T-helper 9 cell (primary cell): ENCODE results near the gene NFIA.
"Not testable (repeated sequence)": the region's sequence is repeated elsewhere in the genome, so short reads cannot be mapped to it uniquely, and the experiment has no call there.

ENCODE experiments used
- DNase-seq: peaks from one replicate; pipeline ENCODE4 v3.0.0-alpha.2; 2020

The NFIA gene

GRCh38 chr1:61254634-61255357 lies 172.4 kb downstream of the NFIA start:
- DNase-seq = no peak

DNA sequence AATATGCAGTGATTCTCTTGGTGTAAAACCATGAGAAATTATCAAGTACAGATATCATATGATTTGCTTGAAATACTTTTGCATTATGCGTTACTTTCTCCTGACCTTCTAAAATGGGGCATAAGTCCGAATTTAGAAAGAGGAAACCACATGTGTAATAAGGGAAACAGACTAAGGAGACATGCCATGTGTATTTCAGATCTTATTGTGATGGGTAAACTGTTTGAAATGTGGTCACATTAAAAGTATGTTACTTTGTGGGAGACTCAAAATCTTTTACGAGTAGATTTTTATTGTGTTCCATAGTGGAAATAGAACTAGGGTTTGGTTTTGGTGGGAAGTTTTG lies 173.0 kb downstream of the NFIA start:
- DNase-seq = no peak

- DNase-seq = no peak
These were observed 177.2 kb downstream of the NFIA start for GRCh38 chr1:61259379-61260148.

GRCh38 chr1:61260171-61260570 lies 177.8 kb downstream of the NFIA start:
- no peak for DNase-seq

GRCh38 chr1:61261595-61261994 lies 179.2 kb downstream of the NFIA start:
- no peak for DNase-seq

DNA sequence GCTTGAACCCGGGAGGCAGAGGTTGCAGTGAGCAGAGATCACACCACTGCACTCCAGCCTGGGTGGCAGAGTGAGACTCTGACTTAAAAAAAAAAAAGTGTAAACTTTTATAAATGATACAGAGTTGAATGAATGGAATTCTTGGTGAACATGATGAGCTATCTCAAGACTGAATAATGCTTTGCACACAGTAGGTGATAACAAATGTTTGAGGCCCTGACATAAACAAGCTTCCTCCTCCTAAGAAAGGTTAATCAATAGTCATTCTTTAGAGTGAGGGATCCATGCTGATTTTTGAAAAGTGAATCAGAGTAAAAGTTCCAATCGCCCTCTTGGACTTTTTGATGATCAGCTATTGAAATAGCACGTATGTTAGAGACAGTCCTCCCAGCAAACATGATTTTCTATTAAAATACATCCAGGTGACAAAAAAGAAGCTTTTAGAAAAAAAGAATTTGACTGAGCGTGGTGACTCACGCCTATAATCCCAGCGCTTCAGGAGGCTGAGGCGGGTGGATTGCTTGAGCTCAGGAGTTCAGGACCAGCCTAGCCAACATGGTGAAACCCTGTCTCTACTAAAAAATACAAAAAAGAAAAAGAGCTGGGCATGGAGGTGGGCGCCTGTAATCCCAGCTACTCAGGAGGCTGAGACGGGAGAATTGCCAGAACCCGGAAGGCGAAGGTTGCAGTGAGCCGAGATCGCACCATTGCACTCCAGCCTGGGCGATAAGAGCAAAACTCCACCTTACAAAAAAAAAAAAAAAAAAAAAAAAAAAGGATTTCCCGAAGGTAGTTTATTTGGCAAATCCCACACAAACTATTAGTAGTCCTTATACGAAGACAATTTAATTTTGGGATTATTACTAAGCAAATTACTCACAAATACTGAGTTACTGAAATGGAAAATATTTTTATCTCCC lies 181.8 kb downstream of the NFIA start:
- DNase-seq = no peak

DNA sequence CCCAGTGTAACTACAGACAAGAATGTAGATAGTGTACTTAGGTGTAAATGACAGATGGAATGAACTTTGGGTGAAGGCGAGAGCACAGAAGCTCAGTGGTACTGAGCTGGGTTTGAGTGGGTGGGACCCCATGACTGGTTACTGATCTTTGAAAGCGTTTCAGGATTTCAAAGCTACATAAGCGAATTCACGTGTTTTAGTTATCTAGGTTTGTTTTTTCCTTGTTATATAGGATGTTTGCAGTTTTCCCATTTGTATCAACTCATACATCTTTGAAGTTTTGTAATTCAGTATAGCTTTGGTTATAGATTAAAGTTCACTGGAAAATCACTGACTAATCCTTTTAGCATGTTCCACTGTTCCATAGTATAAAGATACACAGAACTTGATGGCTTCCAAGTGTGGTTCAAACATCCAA lies 182.5 kb downstream of the NFIA start:
- no peak for DNase-seq

DNA sequence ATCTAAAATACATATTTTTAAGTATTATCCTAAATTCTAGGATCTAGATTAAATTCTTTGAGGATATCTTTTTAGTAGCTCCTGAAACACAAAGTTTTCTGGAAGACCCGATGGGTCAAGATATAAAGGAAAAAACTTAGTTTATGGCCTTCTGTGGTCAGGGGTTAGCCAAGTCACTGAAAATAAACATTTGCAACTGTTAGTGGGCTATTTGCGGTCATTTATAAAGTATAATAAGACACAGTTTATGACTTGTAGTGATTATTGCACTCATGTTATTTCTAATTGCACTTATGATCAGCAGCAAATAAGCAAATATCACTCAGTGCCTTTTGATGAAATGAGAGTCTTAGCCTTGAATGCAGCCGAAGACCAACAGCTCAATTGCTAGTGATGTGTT lies 183.3 kb downstream of the NFIA start:
- DNase-seq = no peak

GRCh38 chr1:61266738-61267137 lies 184.4 kb downstream of the NFIA start:
- no peak for DNase-seq

DNA sequence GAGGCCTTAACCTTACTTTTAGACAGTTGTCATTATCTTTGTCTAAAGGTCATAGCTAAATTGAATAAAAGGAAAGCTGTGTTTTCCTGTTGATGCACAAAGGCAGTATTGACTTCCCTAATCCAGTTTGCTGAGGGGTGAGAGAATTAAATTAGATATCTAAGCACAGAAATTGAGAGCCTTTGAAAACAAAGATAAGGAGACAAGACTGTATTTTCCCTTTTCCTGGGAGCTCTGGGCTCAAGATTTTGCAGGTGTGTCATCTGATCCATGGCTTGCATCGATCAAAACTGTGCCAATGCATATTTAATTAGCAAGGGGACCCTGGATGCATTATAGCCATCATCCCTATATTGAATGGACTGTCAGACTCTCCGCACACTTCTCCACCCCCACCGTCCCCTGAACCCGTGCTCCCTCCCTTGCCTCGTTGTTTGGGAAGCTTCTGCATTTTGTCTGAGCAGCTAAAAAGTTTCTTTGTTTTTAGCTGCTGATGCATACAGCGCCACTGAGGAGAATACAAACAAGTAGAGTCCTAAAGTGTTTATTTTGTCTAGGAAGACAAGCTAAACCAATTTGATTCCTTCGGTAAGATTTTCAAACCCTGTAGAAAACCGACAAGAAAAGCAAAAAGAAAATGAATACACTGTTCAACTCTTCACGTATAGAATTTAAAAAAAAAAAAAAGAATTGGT lies 186.3 kb downstream of the NFIA start:
- DNase-seq = no peak

- DNase-seq = no peak
These were observed 187.2 kb downstream of the NFIA start for GRCh38 chr1:61269602-61270001.

DNA sequence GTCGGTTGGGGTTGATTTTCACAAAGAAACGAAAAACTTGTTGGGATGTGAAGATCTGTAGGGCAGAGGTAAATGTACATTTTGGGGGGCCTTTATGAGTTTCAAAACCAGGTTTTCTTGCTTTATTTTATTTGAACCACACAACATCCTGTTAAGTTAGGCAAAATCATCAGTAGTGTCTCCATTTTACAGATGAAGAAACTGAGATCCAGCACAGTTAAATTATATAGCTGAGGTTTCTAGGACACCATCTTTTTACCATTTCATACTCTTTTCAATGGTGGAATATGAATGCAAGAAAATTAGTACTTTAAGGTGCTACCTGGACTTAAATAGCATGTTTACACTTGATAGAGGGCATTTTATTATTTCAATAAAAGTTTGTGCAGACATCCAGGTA lies 187.7 kb downstream of the NFIA start:
- DNase-seq = no peak

DNA sequence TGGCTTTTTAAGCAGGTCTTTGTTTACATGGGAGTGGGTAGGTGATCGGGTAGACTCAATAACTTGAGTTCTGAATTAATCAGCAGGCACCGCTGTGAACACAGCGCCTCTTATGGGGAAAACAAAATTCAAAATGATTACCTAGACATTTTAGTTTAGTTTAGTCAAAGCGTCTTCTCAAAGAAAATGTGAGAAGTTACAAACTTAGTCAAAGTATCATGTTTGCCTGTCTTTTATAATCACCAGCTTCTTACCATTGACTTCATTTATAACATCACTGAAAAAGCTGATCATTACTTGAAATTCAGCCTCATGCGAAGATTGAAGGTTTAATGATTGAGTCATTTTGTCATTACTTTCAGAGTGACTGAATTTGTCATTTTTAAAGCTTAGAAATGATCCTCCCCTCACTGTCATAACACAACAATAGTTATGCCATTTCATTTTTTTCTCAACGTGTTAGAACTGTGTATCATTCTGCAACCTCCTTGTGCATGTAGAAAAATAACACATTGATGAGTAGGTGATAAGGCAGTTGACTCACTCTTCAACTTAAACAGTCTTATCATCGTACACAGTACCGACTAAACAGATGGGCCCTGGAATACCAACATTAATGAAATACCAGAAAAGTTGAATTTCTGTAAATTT lies 188.5 kb downstream of the NFIA start:
- DNase-seq = no peak

DNA sequence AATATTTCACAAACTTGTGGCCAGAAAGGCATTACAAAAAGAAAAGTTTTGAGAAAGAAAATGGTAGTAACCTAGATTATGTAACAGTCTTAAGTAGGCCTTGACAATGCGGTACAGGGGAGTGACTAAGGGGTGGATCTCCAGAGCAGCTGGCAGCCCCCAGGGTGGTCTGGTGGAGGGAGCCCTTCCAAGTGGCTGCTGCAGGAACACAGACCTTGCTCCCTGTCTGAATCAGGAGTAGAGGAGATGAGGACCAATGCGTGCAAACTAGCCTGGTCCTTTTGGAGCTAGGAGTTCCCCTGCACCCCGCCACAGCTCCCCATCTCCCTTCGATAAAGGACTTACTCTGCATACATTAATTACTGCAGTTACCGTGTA lies 189.0 kb downstream of the NFIA start:
- DNase-seq = no peak

GRCh38 chr1:61273167-61273705 lies 190.9 kb downstream of the NFIA start:
- DNase-seq = no peak

- DNase-seq = no peak
These were observed 191.5 kb downstream of the NFIA start for GRCh38 chr1:61273861-61274260.

- DNase-seq = no peak
These were observed 192.6 kb downstream of the NFIA start for GRCh38 chr1:61274939-61275338.

DNA sequence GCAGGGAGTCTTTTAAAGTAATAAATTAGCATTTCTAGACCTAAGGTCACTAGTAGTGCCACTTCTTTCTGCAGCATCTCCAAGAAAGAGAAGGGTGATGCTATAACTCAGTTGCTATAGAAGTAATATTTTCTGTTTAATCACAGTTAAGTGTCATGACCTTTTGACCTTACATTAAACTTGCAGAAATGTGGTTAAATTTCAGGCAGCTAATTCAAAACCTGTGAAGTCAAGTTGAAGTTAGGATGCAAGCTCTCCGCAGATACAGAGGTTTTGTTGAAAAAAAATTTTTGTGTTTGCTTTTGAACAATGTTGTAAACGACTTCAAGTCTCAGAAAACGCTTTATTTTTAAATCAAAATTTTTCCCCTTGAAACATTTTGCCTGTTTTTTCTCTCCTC lies 193.9 kb downstream of the NFIA start:
- no peak for DNase-seq

- no peak for DNase-seq
These were observed 194.8 kb downstream of the NFIA start for GRCh38 chr1:61277121-61277690.

- not testable (repeated sequence) for DNase-seq
These were observed 196.1 kb downstream of the NFIA start for GRCh38 chr1:61278503-61278902.

- no peak for DNase-seq
These were observed 196.6 kb downstream of the NFIA start for GRCh38 chr1:61278966-61279365.

- no peak for DNase-seq
These were observed 197.2 kb downstream of the NFIA start for GRCh38 chr1:61279570-61279969.
